22Rv1 (cell line): ENCODE data around the gene BRD9.

Experiments
- ZFX ChIP-seq: fragments of 450-650 bp; IDR thresholded peaks from 2 replicates; pipeline ENCODE4 v1.6.1; 2017; ENCODE audit warnings: antibody characterized with exemption, borderline replicate concordance
- TF ChIP-seq, protein P1 (sequence below): fragments of 450-650 bp; IDR thresholded peaks from 2 replicates; pipeline ENCODE4 v1.5.1; 2017; ENCODE audit warnings: mild to moderate bottlenecking

DNA sequence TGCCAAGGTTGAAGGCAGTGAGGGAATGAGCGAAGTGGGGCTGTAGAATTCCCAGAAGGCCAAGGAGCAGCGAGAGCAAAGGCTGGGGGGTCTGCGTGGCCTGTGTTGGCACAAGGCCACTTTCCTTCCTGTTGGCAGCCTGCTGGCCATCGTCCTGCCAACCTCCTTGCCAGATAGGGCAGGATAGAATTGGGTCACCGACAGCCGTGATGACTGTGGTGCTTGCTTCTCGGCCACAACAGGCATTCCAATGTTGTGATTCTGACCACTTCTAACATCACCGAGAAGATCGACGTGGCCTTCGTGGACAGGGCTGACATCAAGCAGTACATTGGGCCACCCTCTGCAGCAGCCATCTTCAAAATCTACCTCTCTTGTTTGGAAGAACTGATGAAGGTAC, 19.0 kb upstream of the BRD9 start:
- TF ChIP-seq, protein P1, sequence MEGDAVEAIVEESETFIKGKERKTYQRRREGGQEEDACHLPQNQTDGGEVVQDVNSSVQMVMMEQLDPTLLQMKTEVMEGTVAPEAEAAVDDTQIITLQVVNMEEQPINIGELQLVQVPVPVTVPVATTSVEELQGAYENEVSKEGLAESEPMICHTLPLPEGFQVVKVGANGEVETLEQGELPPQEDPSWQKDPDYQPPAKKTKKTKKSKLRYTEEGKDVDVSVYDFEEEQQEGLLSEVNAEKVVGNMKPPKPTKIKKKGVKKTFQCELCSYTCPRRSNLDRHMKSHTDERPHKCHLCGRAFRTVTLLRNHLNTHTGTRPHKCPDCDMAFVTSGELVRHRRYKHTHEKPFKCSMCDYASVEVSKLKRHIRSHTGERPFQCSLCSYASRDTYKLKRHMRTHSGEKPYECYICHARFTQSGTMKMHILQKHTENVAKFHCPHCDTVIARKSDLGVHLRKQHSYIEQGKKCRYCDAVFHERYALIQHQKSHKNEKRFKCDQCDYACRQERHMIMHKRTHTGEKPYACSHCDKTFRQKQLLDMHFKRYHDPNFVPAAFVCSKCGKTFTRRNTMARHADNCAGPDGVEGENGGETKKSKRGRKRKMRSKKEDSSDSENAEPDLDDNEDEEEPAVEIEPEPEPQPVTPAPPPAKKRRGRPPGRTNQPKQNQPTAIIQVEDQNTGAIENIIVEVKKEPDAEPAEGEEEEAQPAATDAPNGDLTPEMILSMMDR = no peak
- TF ChIP-seq ZFX = no peak
